HG03135 (cell line): ENCODE data around the gene KIAA1549.
"Not testable (repeated sequence)": the region's sequence is repeated elsewhere in the genome, so short reads cannot be mapped to it uniquely, and the experiment has no call there.

Source experiments
- ATAC-seq: cut with Tn5 transposase; IDR thresholded peaks from one replicate; pipeline ENCODE4 v1.9.1; 2021; ENCODE audit warnings: mild to moderate bottlenecking, moderate library complexity; ENCODE audit not compliant: unreplicated experiment

The KIAA1549 gene

GRCh38 chr7:138821912-138822311 lies 159.3 kb downstream of the KIAA1549 start:
- no peak for ATAC-seq

DNA sequence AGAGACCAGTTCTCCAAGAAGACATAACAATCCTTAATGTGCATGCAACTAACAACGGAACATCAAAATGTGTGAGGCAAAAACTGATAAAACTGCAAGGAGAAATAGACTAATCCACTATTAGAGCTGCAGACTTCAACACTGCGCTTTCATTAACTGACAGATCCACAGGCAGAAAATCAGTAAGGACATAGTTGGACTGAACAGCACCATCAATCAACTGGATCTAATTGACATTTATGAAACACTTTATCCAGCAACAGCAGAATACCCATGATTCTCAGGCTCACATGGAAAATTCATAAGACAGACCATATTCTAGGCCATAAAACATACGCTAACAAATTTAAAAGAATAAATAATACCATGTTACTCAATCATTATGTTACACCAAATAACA lies 161.6 kb downstream of the KIAA1549 start:
- no peak for ATAC-seq

- ATAC-seq = no peak
These were observed 164.5 kb downstream of the KIAA1549 start for GRCh38 chr7:138816650-138817049.

GRCh38 chr7:138814816-138815332 lies 166.3 kb downstream of the KIAA1549 start:
- ATAC-seq = no peak

- no peak for ATAC-seq
These were observed 167.2 kb downstream of the KIAA1549 start for GRCh38 chr7:138813945-138814344.

GRCh38 chr7:138811327-138811726 lies 169.9 kb downstream of the KIAA1549 start:
- not testable (repeated sequence) for ATAC-seq

GRCh38 chr7:138809346-138809745 lies 171.8 kb downstream of the KIAA1549 start:
- ATAC-seq = no peak

- ATAC-seq = no peak
These were observed 176.6 kb downstream of the KIAA1549 start for GRCh38 chr7:138804618-138805017.

DNA sequence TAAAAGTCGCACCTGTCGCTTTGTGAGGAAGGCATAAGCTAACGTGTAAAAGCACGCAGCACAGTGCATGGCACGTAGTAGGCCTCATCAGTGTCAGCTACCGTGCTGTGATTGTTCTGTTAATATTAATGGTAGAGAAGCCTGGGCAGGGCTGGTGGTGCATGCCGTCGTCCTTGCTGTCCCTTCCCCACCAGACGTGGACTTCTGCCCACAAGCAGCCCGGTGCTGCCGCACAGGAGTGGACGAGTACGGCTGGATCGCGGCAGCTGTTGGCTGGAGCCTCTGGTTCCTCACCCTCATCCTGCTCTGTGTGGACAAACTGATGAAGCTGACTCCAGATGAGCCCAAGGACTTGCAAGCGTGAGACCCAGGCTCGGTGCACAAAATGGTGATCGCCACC lies 178.5 kb downstream of the KIAA1549 start:
- no peak for ATAC-seq

- ATAC-seq = no peak
These were observed 179.9 kb downstream of the KIAA1549 start for GRCh38 chr7:138801256-138801655.

DNA sequence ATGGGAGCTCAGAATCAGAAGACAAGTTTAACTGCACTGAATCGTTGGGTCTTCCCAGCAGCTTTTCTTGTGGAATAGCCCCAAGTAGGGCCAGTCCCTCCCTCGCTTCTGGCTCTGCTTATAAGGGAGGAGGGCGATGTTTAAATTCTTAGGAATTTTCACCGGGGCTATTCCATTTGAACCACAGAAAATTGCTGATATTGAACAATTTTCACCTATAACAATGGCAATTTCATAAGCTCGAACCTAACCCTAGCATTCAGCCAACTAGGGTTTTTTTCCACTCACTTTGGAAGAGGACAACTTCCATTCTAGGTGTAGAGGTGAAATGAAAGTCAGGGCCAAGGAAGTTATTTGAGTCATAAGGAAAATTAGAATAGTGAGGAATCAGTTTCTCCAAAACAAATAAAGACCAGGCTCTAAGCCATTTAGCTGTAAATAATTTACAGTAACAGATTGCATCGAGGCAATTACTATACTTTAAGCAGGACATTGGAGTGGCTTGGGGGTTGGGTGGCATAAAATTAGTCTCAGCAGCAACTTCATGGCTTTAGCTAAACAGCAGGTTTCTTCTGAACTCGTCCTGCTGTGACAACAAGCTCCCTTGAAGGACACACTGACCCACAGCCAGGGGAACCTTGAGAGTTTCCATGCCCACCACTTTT lies 181.7 kb downstream of the KIAA1549 start:
- ATAC-seq = no peak

DNA sequence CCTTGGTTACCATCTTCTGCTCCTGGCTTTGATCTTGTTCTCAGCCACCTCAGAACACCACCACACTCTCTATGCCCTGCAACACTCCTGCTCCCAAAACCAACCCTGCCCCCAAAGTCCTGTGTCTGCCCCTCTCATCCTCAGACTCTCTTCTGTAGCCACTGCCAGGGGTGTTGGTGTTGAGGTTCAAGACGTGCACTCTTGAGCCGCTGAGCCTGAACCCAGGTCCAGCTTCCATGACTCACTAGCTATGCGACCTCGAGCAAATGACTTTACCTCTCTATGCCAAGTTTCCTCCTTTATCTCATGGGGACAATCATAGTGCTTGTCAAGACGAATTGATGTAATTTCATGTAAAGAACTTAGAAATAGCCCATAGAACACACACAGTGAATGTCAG lies 182.4 kb downstream of the KIAA1549 start:
- ATAC-seq = no peak

GRCh38 chr7:138797715-138798320 lies 183.4 kb downstream of the KIAA1549 start, which contains the start of the genes ATP6V0A4 and TMEM213:
Gene ATP6V0A4 (minus strand): TSS chr7:138798196. CDS start chr7:138771247, 26,949 bp downstream.
Gene TMEM213 (plus strand): TSS chr7:138797994. CDS start chr7:138798105, 111 bp downstream.
- ATAC-seq = no peak

DNA sequence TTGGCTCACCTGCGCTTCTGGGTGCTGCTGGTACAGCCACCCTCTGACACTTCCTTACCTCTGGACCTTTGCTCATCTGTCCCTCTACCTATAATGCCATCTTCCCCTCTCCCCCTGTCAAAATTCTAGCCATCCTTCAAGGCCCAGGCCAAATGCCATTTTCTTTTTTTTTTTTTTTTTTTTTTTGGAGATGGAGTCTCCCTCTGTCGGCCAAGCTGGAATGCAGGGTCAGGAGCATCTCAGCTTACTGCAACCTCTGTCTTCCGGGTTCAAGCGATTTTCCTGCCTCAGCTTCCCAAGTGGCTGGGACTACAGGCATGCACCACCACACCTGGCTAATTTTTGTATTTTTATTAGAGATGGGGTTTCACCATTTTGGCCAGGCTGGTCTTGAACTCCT lies 184.1 kb downstream of the KIAA1549 start:
- not testable (repeated sequence) for ATAC-seq

- ATAC-seq = no peak
These were observed 185.1 kb downstream of the KIAA1549 start for GRCh38 chr7:138796038-138796615.

- ATAC-seq = no peak
These were observed 195.4 kb downstream of the KIAA1549 start for GRCh38 chr7:138785587-138786437.

DNA sequence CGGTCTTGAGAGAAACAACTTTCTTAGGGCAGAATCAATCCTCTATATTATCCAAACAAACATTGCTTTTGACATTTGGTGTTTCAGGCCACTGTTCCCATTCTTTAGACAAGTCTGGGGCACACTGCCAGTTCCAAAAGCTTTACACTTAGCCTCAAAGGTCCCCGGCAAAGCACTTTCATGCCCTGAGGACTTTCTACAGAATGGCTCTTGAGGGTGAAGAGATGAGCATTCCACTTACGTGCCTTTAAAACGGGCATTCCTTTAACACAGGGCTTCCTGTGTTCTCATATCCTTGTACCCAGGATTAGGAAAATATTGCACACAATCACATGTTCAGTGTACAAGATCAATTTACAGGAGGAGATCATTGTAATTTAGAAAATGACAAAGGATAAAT lies 196.5 kb downstream of the KIAA1549 start:
- ATAC-seq = no peak
